GM19023 (cell line): ENCODE data around the gene FZR1.

Source experiments
- ATAC-seq: cut with Tn5 transposase; IDR thresholded peaks from one replicate; pipeline ENCODE4 v1.9.1; 2021; ENCODE audit warnings: mild to moderate bottlenecking, moderate library complexity; ENCODE audit not compliant: unreplicated experiment

The FZR1 gene

DNA sequence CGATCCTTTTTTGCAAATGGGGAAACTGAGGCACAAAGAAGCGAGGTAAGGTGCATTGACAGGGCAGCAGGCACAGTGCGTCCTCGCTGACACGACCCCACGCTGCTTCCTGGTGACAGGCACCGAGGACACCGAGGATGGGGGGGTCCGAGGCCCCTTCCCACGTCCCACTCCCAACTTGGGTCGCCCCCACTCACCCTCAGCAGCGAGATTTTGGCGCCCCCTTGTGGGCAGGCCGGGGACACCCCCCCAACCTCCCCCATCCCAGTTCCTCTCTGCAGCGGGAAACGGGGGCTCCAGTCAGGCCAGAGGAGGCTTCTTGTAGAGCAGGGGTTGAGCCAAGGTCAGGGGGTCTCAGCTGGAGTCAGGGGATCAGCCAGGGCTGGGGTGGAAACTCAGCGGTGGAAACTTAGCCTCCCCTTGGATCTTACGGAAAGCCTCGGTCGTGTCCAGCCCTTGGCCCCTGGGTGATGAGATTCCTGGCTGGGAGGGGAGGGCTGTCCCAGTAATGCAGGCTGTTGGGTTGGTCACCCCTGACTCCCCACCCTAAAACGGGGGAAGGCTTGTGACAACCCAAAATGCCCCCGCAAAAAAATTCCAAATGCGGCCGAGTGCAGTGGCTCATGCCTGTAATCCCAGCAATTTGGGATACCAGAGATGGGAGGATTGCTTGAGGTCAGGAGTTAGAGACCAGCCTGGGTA, 34.0 kb upstream of the FZR1 start:
- ATAC-seq = no peak

DNA sequence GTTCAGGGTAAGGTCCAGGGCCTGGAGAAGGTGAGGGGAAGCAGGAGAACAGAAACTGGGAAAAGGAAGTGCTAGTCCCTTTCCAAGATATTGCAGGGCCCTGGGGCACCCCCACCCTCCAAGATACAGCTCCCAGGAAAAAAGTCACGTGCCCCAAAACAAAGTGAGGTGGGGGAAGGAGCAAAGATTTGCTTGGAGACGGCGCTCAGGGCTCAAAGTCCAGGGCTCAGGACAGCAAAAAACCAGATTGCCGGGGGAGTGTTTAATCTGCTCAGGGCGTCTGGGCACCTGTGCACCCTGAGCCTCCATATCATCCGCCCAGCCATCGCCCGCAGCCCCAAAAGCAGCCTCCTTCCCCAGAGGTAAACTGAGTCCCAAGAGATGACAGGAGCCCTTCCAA, 32.1 kb upstream of the FZR1 start:
- no peak for ATAC-seq

GRCh38 chr19:3474614-3475013, 31.5 kb upstream of the FZR1 start:
- ATAC-seq = no peak

DNA sequence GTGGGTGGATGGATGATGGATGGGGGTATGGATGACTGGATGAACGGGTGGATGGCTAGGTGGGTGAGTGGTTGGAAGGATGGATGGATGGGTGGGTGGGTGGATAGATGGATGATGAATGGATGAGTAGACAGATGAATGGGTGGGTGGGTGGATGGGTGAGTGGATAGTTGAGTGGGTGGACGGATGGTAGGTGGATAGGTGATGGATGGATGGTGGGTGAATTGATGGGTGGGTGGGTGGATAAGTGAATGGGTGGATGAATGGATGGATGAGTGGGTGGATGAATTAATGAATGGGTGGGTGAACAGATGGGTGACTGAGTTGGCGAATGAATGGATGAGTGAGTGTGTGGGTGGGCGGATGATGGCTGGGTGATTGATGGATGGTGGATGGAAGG, 30.7 kb upstream of the FZR1 start:
- ATAC-seq = no peak

GRCh38 chr19:3476830-3477229, 29.3 kb upstream of the FZR1 start:
- no peak for ATAC-seq

GRCh38 chr19:3477506-3477905, 28.6 kb upstream of the FZR1 start:
- ATAC-seq = no peak

DNA sequence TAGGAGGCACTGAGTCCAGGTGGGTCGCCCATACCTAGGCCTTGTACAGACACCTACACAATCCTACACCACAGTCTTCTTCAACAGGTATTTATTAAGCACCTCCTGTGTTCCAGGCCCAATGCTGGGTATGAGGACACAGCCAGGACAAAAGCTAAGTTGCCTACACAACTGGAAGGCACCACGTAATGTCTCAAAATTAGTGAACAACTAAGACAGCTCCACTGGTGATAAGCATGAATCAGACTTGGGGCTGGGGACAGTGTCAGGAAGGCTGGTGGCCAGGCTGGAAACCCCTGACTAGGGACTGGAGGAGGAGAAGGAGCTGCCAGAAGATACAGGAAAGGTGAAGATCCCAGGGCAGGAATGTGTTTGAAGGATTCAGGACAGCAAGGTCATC, 28.2 kb upstream of the FZR1 start:
- no peak for ATAC-seq

GRCh38 chr19:3478409-3479176, 27.5 kb upstream of the FZR1 start:
- ATAC-seq = no peak

DNA sequence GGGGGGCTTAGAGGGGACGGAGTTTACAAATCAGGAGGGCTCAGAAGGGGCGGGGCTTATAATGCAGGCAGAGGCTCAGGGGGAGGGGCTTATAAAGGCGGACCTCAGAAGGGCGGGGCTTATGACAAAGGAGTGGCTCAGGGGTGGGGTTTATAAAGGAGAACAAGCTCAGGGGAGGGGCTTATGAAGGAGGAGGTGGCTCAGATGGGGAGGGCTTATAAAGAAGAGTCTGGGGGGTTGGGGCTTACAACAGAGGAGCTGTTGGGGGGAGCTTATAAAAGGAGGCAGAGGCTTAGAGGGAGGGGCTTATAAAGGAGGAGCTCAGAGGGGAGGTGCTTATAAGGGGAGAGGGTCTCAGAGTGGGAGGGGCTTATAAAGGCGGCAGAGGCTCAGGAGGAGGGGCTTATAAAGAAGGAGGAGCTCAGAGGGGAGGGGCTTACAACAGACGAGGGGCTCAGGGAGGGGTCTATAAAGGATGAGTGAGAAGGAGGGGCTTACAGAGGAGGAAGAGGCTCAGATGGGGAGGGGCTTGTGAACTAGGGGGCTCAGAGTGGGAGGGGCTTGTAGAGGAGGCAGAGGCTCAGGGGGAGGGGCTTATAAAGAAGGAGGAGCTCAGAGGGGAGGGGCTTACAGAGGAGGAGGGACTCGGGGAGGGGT, 26.8 kb upstream of the FZR1 start:
- ATAC-seq = no peak

DNA sequence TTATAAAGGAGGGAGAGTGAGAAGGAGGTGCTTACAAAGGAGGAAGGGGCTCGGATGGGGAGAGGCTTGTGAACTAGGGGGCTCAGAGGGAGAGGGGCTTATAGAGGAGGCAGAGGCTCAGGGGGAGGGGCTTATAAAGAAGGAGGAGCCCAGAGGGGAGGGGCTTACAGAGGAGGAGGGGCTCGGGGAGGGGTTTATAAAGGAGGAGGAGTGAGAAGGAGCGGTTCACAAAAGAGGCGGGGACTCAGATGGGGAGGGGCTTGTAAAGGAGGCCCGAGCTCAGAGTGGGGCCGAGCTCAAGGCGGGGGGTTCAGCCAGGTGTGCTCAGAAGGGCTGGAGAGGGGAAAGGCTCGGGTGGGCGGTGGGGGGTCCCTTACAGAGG, 26.3 kb upstream of the FZR1 start:
- no peak for ATAC-seq

- no peak for ATAC-seq
Observed at GRCh38 chr19:3480383-3481091, 25.6 kb upstream of the FZR1 start, which contains the start of gene SMIM24. Gene SMIM24 (minus strand): TSS chr19:3480525. CDS start chr19:3480463, 62 bp downstream.

GRCh38 chr19:3481241-3482090, 24.6 kb upstream of the FZR1 start:
- no peak for ATAC-seq

- no peak for ATAC-seq
Observed at GRCh38 chr19:3482507-3483225, 23.4 kb upstream of the FZR1 start.

GRCh38 chr19:3483226-3483628, 22.9 kb upstream of the FZR1 start, which contains the start of gene SMIM44:
Gene SMIM44 (minus strand): TSS chr19:3483441. CDS start chr19:3483403, 38 bp downstream.
- no peak for ATAC-seq

DNA sequence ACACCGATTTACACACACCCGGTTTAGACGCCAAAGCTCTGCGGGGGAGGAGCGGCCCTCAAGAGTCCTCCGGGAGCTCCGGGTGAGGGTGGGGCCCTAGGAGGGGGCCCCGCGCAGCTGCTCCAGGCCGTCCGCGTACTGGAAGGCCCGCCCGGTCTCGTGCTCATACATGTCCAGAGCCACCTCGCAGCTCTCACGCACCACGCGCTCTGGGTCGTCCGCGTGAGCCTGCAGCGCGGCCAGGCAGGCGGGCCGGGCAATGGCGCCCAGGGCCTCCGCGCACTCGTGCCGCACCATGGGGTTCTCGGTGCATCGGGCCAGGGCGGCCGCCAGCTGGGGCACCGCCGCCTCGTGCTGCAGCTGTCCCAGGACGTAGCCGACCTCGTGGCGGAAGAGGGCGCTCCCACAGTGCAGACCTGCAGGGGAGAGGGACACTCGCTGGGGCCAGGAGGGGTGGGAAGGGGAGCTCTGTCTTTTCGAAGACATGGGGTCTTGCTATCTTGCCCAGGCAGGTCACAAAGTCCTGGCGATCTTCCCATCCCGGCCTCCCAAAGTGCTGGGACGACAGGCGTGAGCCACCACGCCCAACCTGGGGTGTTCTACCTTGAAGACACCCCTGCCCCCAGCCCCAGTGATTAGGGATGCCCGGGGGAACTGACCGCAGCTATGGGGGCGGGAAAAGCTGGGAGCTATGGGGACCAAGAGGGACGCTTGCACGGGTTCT, 14.6 kb upstream of the FZR1 start:
- no peak for ATAC-seq

- no peak for ATAC-seq
Observed at GRCh38 chr19:3492131-3492839, 13.8 kb upstream of the FZR1 start.

DNA sequence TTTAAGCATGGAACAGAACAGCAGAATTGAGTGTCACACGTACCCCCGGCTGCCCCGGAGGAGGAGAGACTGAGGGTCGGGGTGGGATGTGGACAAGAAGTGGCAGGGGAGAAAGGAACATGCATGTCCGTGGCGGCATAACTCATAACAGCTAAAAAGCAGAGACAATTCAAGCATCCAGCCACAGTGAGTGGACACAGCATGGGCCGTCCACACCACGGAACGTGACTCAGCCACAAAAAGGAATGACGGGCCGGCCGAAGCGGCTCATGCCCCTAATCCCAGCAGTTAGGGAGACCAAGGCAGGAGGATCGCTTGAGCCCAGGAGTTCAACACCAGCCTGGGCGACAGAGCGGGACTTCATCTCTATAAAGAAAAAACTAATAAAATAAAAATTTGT, 13.2 kb upstream of the FZR1 start:
- ATAC-seq = no peak

GRCh38 chr19:3493651-3494050, 12.5 kb upstream of the FZR1 start:
- no peak for ATAC-seq
